IPS-20b (cell line): Measurements from ENCODE around the gene TMA7.

ENCODE experiments used
- H3K27ac ChIP-seq: one replicate; pipeline ENCODE4 v1.5.1; 2013; ENCODE audit warnings: low read length
- H3K27me3 ChIP-seq: 2 replicates; pipeline ENCODE4 v1.6.1; 2013; ENCODE audit warnings: mild to moderate bottlenecking, low read length, inconsistent platforms; ENCODE audit not compliant: insufficient read depth
- H3K36me3 ChIP-seq: 2 replicates; pipeline ENCODE4 v1.6.1; 2013; ENCODE audit warnings: low read depth, mild to moderate bottlenecking, inconsistent platforms, low read length, moderate library complexity; ENCODE audit not compliant: insufficient read depth
- H3K4me1 ChIP-seq: 2 replicates; pipeline ENCODE4 v1.6.1; 2013; ENCODE audit warnings: mild to moderate bottlenecking, control low read depth, inconsistent platforms, low read length, moderate library complexity; ENCODE audit not compliant: insufficient read depth
- H3K4me3 ChIP-seq: 2 replicates; pipeline ENCODE4 v1.5.1; 2013; ENCODE audit warnings: mild to moderate bottlenecking, low read length, inconsistent platforms
- H3K9ac ChIP-seq: 2 replicates; pipeline ENCODE4 v1.6.1; 2013; ENCODE audit warnings: low read depth, mild to moderate bottlenecking, inconsistent platforms, low read length, moderate library complexity
- H3K9me3 ChIP-seq: 2 replicates; pipeline ENCODE4 v1.6.1; 2013; ENCODE audit warnings: mild to moderate bottlenecking, low read depth, low read length, inconsistent platforms; ENCODE audit not compliant: insufficient read depth

TMA7 gene

DNA sequence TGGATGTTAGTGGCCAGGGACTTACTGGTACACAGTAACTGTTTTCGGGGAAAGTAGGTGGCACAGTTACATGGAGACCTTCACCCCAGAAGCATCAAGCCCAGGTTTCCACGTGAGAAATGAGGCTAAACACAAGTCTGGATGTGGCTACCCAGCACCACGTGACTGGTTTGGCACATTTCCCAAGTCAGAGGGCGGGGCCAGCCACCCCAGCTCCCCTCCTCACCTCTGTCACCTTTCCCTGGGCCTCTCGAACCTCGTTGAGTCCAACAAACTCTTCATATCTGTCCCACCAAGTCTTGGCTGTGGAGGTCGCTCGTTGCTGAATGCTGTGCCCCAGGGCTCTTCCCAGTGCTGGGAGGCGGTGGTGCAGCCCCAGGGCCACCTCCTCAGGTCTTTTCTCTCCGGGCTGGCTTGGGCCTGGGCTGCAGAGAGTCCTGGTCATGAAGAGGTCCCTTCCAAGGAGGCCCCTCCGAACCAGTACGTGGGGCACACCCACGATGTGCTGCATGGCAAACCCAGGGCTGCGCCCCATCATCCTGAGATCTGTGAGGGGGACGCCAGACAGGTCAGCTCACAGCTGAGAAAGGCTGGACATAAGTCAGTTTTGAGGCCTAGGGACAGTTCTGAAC is 5.3 kb upstream of the TMA7 start:
- H3K4me1 ChIP-seq, result peaks cover 11% of the 10 kb centered on the region; the same call in 1 of the 2 replicates
- H3K27me3 ChIP-seq, result no peaks in the 10 kb centered on the region
- peaks cover 36% of the 10 kb centered on the region for H3K36me3 ChIP-seq
- no peak overlapping the region for H3K9ac ChIP-seq
- no peak overlapping the region for H3K27ac ChIP-seq
- no peak overlapping the region for H3K4me3 ChIP-seq
- H3K9me3 ChIP-seq, result no peaks in the 10 kb centered on the region

GRCh38 chr3:48435223-48435595 is 4.8 kb upstream of the TMA7 start:
- H3K36me3 ChIP-seq, result peaks cover 36% of the 10 kb centered on the region
- H3K27ac ChIP-seq, result no peak overlapping the region
- no peak overlapping the region for H3K9ac ChIP-seq
- no peaks in the 10 kb centered on the region for H3K9me3 ChIP-seq
- peaks cover 10% of the 10 kb centered on the region; the same call in 1 of the 2 replicates for H3K4me1 ChIP-seq
- H3K4me3 ChIP-seq, result no peak overlapping the region
- H3K27me3 ChIP-seq, result no peaks in the 10 kb centered on the region

- no peak overlapping the region for H3K4me3 ChIP-seq
- H3K27me3 ChIP-seq, result no peaks in the 10 kb centered on the region
- H3K27ac ChIP-seq, result no peak overlapping the region
- no peak overlapping the region for H3K9ac ChIP-seq
- peaks cover 2% of the 10 kb centered on the region; the same call in 1 of the 2 replicates for H3K4me1 ChIP-seq
- no peaks in the 10 kb centered on the region for H3K9me3 ChIP-seq
- H3K36me3 ChIP-seq, result peaks cover 36% of the 10 kb centered on the region
These were observed 4.1 kb upstream of the TMA7 start for GRCh38 chr3:48435774-48436476.

DNA sequence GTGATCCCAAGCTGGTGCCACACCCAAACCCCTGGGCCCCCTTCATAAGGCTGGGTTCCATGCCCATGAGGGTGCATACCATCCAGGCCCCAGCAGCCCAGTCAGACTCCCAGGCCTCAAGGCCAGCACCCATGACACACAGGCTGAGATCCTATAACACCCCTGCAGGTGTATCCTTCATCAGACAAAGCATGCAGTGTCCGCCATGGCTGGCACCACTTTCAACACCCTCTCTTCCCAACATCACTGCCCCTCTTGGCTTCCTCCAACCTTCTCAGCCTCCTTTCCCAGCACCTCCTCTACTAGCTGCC is 3.6 kb upstream of the TMA7 start:
- Histone ChIP-seq H3K9me3 (no peaks in the 10 kb centered on the region), H3K27ac (no peak overlapping the region), H3K4me3 (no peak overlapping the region), H3K4me1 (0 out of 2 replicates have a peak, but pooled peaks cover 2% of the 10 kb centered on the region), H3K9ac (no peak overlapping the region), H3K27me3 (no peaks in the 10 kb centered on the region), H3K36me3 (peaks cover 33% of the 10 kb centered on the region)

DNA sequence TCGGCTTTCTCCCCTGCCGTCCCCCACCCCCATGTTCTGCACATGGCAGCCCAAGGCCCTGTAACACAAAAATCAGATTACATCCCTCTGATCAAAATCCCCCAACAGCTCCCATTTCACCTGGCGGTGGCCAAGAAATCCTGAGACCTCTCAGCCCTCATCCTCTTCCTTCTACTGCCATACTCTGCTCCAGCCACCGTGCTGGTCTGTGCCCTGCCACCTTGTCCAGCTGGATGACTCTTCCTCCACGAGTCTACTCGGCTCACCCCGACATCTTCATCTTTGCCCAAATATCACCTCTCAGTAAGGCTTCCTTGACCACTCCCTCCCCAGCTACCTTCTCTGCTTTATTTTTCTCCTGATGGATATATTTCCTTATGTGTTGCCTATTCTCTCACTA is 3.2 kb upstream of the TMA7 start:
- no peaks in the 10 kb centered on the region for H3K27me3 ChIP-seq
- H3K4me3 ChIP-seq, result no peak overlapping the region
- H3K9ac ChIP-seq, result no peak overlapping the region
- no peaks in the 10 kb centered on the region for H3K9me3 ChIP-seq
- H3K36me3 ChIP-seq, result peaks cover 33% of the 10 kb centered on the region
- 0 out of 2 replicates have a peak, but pooled peaks cover 4% of the 10 kb centered on the region for H3K4me1 ChIP-seq
- no peak overlapping the region for H3K27ac ChIP-seq

- H3K9ac ChIP-seq, result no peak overlapping the region
- no peaks in the 10 kb centered on the region for H3K9me3 ChIP-seq
- H3K27ac ChIP-seq, result no peak overlapping the region
- 0 out of 2 replicates have a peak, but pooled peaks cover 4% of the 10 kb centered on the region for H3K4me1 ChIP-seq
- no peak overlapping the region for H3K4me3 ChIP-seq
- H3K36me3 ChIP-seq, result peaks cover 35% of the 10 kb centered on the region
- no peaks in the 10 kb centered on the region for H3K27me3 ChIP-seq
These were observed 2.2 kb upstream of the TMA7 start for GRCh38 chr3:48437812-48438211.

DNA sequence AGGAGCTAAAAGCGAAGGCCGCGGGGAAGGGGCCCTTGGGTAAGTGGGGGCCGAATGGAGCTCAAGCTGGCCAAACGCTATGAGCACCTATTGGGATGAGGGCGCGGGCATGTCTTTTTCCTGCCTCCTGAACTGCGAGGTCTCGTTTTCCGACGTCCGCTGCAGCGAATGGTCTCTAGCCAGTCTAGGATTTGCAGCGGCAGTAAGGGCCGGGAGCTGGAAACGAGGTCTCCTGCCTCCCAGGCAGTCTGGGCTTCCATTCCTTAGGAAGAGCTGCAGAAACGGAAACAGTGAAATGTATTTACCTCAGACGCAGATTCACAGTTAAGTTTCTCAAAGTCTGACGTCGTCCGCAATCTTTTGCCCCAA is 517 bp downstream of the TMA7 start:
- H3K36me3 ChIP-seq, result peaks cover 36% of the 10 kb centered on the region
- no peaks in the 10 kb centered on the region for H3K9me3 ChIP-seq
- peak overlapping the region; percentile 97 for H3K4me3 ChIP-seq
- H3K4me1 ChIP-seq, result 0 out of 2 replicates have a peak, but pooled peaks cover 4% of the 10 kb centered on the region
- peak overlapping the region; percentile 96 for H3K9ac ChIP-seq
- H3K27ac ChIP-seq, result peak overlapping the region; percentile 31
- H3K27me3 ChIP-seq, result no peaks in the 10 kb centered on the region

DNA sequence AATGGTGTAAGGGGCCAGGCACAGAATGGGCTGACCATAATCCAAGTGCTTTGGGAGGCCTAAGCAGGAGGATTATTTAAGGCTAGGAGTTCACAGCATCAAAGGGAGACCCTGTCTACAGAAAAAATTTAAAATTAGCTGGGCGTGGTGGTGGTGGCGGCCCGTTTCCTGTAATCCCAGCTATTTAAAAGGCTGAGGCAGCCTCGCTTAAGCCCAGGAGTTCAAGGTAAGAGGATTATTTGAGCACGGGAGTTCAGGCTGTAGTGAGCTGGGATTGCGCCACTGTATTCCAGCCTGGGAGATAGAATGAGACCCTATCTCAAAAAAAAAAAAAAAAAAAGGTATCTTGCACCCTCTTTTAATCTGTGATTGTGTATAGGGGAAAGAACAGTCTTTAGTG is 1.9 kb downstream of the TMA7 start:
- no peaks in the 10 kb centered on the region for H3K9me3 ChIP-seq
- no peaks in the 10 kb centered on the region for H3K27me3 ChIP-seq
- peak overlapping the region; percentile 97 for H3K4me3 ChIP-seq
- peak overlapping the region; percentile 23 for H3K9ac ChIP-seq
- H3K4me1 ChIP-seq, result 0 out of 2 replicates have a peak, but pooled peaks cover 4% of the 10 kb centered on the region
- H3K36me3 ChIP-seq, result peaks cover 36% of the 10 kb centered on the region
- H3K27ac ChIP-seq, result no peak overlapping the region

GRCh38 chr3:48445277-48445882 is 5.3 kb downstream of the TMA7 start:
- H3K36me3 ChIP-seq, result peaks cover 43% of the 10 kb centered on the region

DNA sequence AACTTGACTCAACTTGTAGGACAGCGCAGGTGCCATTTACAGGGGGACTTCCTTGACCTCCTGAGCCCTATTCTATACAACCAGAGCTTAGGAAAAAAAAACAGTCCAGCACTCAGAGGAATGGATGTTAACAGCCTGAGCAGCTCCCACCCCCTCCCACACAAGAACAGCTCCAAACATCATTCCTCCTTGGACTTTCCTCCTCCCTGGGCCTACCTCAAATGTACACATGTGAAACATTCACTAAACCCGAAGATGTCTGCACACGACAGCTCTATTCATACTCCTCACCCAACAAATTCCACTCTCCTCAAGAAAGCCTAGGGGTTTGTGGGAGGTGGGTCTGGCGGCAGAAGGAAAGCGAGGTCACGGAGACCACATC is 6.0 kb downstream of the TMA7 start:
- Histone ChIP-seq H3K27ac (no peak overlapping the region), H3K4me3 (peak overlapping the region; percentile 99), H3K9me3 (no peaks in the 10 kb centered on the region), H3K27me3 (no peaks in the 10 kb centered on the region), H3K4me1 (peaks cover 10% of the 10 kb centered on the region), H3K9ac (peak overlapping the region; percentile 95), H3K36me3 (peaks cover 49% of the 10 kb centered on the region)

More at GRCh38 chr3:48445277-48445882, 5.3 kb downstream of the TMA7 start:
- Histone ChIP-seq H3K4me1 (peaks cover 10% of the 10 kb centered on the region), H3K9me3 (no peaks in the 10 kb centered on the region), H3K27me3 (no peaks in the 10 kb centered on the region), H3K9ac (peak overlapping the region; percentile 95; the same call in 1 of the 2 replicates), H3K27ac (no peak overlapping the region), H3K4me3 (peak overlapping the region; percentile 99)

DNA sequence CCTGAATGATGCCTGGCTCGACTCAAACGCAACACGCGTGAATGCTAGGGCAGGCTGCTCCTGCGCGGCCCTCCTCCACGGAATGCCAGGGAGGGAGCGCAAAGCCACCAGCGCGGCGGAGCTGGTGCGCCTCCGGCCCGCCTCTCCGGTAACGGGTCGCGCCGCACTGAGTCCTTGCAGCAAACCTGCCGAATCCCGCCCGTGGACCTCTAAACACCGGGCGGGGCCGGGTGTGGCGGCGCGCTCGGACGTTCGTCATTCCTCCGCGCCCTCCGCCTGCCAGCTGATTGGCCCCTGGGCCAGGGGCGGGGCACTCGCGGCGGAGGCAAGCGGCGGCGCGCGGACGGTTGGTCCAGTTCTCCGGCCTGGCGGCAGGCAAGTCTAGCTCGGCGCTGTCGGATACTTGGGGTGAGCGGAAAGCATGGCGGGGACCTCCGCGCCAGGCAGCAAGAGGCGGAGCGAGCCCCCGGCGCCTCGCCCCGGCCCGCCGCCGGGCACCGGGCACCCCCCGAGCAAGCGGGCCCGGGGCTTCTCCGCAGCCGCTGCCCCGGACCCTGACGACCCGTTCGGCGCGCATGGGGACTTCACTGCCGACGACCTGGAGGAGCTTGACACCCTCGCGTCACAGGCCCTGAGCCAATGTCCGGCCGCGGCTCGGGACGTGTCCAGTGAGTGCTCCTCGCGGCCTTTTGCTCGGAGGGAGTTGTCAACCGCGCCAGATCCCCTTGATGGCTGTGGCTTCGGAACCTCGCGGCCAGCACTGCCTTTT is 6.6 kb downstream of the TMA7 start, which contains the start of gene ATRIP:
ATRIP (plus strand) TSS at position 313 of the 769 bp plus-strand sequence; CDS start at position 422, 109 bp downstream.
- no peaks in the 10 kb centered on the region for H3K27me3 ChIP-seq
- H3K9ac ChIP-seq, result peak within 1 kb of the TSS; percentile 95
- peak within 1 kb of the TSS; percentile 99 for H3K4me3 ChIP-seq
- H3K27ac ChIP-seq, result no peak within 1 kb of the TSS
- H3K36me3 ChIP-seq, result peaks cover 51% of the 10 kb centered on the region
- H3K4me1 ChIP-seq, result peaks cover 6% of the 10 kb centered on the region
- H3K9me3 ChIP-seq, result no peaks in the 10 kb centered on the region
